Fibroblast of skin of left biceps (primary cell): ENCODE results near the gene SERTAD2.

Experiments used
- DNase-seq, 2 experiments: peaks; one replicate each; pipeline ENCODE4 v3.0.0-alpha.2; 2013; ENCODE audit warnings: low read depth in 2 of 2

SERTAD2 gene

DNA sequence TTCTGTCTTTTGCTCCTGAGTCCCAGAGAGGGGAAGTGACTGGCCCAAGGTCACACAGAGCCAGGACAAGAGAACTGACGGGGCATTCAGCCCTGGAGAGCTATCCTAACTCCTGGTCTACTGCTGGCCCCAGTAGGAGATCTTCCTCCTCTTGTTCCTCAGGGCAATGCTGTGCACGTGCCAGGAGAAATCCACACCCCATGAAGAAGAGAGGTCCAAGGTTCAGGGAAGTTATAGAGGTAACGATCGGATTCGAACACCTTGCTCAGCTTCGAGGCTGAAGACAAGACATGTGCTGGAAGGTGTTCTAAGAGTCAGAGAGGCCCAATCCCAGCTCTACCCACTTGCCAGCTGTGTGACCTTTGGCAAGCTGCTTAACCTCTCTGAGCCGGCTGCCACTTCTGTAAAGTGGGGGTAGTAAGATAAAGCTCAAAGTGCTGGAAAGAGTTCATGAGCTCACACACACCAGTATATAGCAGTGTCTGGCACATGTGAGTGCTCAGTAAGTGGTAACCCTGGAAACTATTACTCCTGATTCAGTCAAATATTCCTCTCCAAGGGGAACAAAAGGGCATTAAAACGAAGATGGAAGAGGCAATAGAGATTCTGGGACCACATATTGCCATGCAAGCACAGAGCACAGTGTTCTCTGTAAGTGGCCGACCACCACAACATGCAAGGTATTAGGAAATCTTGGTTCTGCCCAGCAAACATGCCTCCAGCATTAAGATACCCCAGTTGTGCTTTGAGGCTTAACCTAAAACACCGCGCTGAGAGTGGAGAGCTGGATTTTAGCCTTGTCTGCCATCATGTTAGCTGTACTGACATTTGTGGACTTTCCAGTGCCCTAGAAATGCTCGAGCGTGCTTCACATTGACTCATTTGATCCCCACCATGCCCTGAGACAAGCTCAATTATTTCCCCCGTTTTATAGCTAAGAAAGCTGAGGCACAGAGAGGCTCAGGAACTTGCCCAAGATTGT is 25.6 kb downstream of the SERTAD2 start:
- no peak for DNase-seq

DNA sequence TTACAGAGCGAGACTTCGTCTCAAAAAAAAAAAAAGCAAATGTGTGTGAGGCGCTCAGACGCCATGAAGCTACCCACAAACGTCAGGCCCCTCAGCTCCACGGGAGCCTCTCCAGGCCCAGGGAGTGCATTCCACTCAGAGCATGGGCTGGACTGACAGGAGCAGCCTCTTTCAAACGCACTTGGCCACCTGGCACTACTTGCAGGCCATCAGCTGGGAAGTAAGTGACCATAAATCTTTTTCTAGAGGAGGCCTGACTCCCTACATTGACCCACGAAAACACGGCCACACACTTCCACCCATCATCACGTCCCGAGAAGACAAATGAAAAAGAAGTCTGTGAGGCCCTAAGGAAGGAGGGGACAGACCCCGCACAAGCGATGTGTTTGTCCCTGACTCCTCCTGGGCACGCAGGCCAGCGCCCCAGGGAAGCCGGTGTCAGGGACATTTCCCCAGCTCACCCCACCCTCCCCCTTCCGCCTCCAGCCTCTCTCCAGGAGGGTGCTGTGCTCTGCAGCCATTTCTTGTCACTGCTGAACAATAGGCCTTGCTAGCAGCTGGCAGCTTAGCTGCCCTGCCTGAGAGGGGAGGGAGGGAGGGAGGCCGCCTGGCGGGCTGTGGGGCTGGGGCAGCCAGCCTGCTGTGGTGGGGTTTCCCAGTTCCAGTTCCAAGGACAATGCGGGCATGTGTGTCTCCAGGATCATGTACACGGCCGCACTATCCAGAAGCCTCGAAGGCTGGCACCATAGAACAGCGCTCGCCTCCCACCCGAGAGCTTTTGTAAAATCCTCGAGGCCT is 26.6 kb downstream of the SERTAD2 start:
- no peak for DNase-seq

DNA sequence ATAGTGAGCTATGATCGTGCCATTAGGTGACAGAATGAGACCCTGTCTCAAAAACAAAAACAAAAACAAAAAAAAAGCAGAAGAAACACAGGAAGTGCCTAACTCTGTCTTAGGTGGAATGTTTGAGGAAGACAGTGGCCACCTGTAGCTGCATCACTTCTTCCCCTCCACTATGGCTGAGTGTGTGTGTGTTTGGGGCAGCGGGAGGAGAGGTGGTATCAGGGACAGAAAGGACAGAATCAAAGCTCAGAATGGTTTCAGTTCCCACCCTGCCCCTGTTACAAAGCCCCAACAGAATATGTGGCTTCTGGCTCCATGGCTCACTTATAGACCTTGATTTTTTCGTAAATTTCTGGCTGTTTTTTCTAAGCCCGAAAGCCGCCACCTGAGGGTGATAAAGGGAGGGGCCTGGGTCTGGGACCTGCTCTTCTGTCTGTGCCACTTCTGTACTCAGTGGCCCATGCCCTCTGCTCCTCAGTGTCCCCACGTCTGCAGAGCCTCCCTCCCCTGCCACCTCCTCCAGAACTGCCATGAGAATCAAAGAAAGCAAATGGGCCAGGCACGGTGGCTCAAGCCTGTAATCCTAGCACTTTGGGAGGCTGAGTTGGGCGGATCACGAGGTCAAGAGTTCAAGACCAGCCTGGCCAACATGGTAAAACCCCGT is 27.4 kb downstream of the SERTAD2 start:
- DNase-seq, result no peak

DNA sequence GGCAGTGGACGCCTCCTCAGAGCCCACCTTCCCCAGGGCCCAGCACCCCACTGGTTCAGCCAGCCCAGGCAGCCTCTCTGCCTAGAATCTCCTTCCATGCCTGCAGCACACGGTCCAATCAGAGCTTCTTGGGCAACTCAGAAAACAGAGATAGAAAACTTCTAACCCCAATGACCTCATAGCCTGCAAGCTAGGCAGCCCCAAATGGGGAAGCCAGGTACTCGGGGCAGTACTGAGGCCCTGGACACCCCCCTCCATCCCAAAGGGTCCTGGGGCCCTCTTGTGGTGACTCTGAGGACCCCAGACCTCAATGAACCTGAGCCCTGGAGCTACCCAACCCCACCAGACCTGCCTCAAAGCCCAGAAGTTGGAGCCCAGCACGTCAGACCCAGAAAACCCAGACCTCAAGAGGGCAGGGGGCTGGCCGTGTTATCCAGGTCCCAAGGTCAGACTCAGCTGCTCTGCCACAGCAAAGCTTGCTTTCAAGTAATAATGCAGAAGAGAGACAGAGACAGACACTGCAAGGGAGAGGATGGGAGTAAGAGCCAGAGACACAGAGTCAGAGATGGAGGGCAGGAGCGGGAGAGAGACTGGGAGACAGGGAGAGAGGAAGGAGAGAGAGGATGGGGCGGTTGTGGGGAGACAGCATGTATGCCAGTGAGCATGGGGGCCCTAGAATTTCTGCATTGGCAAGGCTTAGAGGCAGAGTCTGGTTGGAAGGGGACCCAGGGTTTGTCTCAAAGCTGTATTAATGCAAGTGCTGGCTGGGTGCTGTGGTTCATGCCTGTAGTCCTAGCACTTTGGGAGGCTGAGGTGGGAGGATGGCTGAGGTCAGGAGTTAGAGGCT is 28.2 kb downstream of the SERTAD2 start:
- no peak for DNase-seq

DNA sequence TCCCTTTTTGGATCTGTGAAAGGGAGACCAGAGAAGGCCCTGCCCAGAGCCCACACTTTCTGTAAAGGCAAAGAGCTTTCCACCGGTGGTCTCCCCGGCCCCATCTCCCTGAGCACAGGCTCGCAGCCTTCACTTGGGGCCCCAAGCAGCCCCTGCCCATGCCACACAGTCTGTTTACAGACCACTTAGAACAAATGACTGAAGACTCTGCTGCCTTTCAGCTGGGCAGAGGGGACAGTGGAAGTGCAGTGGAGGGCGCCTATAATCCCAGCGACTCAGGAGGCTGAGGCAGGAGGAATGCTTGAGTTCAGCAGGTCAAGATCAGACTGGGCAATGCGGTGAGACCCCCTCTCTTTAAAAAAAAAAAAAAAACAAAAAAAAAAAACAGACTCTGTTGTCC is 28.9 kb downstream of the SERTAD2 start:
- no peak for DNase-seq

DNA sequence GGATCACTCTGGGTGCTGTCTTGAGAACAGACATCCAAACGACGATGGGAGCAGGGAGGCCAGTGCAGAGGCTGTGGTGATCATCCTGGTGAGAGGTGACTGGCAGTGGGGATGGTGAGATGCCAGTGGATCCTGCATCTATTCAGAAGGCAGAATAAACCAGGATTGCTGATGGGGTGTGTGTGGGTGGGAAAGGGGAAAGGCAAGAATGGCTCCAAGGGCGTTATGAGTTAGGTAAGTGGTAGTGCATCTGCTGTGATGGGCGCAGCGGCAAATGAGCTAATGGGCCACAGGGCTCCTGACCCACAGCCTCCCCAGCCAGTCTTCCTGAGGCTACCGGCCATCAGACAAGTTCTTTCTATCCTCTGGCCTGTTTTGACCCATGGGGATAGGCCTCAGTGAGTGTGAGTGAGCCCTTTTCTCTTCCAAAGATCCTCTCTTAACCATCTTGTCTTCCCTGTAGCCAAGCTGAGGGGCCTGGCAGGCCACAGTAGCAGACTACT is 29.6 kb downstream of the SERTAD2 start:
- no peak for DNase-seq

DNA sequence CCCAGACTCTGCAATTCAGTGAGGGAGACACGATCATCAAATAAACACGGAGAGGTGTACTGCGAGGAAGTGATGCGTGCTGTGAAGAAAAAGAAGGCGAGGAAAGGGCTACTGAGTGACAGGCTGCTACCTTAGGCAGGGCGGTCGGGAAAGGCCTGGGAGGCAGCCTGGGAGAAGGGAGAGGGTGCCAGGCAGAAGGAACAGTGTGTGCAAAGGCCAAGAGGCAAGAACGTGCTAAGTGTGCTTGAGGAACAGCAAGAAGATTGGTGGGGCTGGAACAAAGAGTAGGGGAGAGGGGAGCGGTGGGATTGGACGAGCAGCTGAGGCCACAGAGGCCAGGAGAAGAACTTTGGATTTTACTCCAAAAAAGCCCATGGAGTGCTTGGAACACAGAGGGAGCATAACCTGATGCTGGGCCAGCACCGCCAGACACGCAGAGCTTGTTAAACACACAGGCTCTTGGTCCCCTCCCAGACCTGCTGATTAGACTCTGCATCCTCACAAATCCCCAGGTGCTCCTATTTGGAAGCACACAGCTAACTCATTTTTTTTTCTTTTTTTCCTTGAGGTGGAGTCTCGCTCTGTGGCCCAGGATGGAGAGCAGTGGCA is 30.4 kb downstream of the SERTAD2 start:
- DNase-seq, result no peak

DNA sequence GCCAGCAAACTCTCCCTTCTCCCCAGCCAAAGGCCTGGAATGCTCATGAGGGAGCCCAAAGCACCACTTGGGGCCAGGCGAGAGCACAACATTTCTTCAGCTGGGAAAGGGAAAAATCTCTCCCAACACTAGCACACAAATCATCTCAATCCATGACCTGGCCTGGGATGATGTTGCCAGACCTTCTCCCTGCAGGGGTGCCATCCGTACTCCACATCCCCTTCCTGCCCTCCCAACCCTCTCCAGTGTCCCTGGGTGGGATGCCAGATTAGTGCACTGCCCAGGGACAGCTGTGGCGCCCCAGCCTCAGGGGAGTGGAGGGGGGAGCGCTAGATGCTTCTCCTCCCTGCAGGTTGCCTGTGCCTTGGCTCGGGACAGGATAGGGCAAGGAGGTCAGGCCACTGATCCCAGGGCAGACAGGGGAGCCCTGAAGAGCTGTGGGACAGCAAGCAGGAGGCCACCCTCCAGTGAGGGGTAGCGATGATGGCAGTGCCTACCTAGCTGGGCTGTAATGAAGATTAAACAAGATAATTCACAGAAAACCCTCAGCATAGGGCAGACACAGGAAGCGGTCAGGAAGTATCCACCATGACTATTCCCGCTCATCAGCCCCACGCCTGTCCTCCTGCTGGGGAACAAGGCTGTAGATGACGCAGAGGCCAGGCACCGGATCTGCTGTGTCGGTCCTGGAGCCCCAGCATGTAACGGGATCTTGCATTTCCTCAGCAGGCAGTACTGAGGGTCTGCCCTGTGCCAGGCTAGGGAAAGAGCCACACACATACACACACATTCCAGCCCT is 31.1 kb downstream of the SERTAD2 start:
- no peak for DNase-seq

DNA sequence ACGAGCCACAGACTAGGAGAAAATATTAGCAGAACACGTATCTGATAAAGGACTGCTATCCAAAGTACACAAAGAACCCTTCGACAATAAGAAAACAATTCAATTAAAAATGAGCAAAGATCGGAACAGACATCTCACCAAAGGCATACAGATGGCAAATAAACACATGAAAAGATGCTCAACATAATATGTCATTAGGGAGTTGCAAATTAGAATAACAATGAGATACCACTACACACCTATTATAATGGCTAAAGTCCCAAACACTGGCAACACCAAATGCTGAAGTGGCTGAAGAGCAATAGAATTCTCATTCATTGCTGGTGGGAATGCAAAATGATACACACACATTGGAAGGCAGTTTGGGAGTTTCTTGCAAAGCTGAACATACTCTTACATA is 33.1 kb downstream of the SERTAD2 start:
- DNase-seq, result no peak

DNA sequence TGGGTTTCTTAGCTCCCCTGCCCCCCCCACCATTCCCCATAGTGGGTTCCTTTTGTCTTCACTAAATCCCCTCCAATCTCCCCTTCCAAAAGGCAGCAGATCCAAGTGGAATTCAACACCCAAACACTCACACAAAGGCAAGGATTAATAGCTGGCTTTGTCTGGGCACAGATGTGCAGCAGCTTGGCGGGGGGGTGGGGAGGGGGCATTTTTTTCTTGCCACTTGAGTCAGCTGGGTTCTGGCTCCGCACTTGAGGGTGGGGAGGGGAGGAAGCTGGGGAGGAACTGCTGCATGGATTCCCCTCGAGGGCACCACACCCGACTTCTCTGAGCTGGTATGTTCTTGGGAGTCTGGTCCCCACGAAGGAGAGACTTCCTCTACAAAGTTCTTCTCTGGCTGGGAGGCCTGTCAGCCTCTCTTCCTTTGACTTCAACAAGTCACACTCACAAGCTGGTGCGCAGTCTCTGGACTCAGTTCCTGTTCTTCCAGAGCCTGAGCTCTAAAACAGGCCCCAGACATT is 36.0 kb downstream of the SERTAD2 start:
- no peak for DNase-seq

DNA sequence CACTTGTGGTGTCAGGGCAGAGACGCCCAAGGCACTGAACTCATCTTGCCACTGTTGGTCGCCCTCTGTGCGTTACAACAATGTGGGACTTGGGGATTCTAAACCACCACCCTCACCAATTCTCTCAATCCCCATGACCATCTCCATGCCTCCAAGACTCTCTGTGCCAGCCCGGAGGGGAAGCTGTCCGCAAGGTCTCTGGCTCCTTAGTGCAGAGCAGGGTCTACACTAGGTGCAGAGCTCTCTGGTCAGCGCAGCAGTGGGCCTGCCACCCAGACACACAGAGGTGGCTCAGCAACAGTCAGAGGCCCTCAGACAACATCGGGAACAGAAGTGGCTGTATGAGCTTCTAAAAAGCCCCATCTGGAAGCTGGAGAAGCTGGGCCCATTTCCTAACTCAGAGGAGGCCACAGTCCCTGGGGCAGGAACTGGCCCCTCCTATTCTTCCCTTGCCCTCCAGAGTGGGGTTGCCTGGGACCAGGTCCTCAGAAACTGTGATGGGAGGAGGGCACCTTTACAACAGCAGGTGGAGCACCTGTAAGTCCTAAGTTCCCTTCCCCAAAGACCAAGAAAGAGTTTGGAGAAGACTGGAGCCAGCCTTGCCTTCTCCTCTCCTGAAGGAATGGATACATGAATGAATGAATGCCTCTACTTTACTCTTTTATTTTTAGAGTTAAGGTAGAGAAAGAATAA is 37.7 kb downstream of the SERTAD2 start:
- DNase-seq, result no peak

DNA sequence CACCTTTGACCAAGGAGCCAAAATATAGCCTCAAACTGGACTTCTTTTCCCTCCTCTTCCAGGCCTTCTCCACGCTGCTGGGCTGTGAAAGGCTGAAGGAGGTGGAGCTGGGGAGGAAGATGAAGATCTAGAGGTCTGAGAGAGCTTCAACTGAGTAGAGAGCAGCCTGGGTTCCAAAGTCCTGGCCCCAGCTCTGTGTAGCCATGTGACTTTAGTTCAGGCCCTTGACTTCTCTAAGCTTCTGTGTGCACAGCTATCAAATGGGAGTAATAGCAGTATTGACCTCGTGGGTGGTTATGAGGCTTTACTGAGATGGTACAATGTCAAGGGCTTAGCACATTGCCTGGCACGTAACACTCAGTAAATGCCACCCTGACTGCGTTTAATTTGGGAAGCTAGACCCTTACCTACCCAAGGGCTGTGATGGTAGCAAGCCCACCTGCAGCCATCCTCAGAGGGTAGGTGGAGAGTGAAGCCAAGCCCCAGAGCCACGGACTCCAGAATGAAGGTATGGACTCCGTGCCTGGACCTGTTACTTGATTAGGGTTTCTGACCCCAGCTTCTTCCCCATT is 38.4 kb downstream of the SERTAD2 start:
- no peak for DNase-seq

DNA sequence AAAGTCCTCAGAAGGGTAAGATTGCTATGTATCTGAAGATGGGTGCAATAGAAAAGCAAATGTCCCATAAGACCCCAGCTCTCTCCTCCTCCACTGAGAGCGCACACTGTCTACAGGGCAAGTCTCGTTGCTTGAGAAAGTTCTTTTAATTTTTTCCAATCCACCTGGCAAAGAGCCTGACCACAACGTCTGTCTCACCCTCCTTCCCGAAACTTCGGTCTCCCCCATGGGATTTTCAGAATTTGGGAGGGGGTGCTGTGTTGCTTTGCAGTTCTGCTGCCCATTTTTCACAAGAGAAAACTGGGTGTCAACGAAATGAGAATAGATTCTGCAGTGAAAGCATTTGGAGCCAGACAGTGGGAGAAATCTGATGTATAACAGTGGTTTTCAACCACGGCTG is 40.4 kb downstream of the SERTAD2 start:
- DNase-seq, result peak; percentile 93 to 94

DNA sequence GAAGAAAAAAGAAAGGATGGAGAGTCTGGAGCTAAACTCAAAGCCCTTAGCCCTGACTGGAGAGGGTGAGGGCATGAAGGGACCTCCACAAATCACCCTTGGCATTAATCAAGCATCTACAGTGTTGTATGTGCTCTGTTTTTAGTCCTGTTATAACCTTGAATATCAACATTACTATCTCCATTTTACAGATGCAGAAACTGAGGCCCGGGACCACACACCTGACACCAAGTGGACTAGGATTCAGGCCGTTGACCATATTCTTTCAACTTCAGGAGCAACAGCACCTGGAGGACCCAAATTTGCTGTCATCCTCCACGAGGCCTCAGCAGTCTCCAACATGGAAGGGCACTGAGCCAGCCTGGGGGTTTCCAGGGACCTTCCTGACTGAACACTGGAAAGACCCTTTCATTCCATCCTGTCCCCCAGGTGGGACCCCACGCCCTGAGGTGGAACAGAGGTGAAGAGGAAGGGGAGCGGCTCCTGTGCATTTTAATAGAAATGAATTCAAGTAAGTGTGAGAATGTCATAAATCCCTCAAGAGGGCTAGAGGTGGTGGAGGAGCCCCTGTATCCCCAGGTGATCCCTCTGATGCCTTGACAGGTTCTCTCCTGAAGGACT is 41.0 kb downstream of the SERTAD2 start:
- no peak for DNase-seq

DNA sequence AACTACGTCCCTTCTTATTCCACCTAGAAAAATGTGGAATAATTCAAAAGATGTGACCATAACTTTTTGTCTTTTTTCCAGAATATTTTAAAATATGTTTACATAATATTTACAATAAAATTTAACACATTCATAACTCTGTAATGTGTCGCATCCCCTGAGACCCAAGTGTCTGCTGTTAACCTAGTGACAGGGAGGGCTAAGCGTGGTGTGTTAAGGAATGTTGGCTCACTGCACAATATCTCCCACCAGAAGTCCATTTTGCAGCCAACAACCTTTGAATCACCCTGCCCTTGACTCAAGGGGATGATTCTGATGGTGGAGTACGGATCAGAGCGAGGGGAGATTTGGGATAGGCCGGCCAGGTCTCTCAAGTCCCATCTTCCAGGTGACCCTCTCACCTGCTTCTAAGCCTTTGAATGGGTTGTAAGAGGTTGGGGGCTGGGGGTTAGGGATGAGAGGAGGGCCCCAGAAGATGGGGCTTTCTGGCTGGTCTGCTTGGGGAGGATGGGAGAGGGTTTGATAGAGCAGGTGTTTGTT is 43.3 kb downstream of the SERTAD2 start:
- no peak for DNase-seq

DNA sequence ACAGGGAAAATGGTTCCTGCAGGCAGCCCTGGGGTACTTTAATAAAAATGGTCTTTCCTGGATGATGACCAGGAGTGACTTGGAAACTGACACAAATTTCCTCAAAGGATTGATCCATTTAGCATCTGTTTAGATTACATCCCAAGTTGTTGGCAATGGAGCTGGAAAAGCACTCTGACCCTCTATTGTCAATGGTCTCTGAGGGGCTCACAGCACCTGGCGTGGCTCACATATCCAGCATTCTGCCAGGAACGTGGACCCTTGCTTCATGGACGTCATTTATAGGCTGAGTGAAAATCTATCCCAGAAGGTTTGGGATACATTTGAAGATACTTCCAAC is 43.8 kb downstream of the SERTAD2 start:
- DNase-seq, result no peak

DNA sequence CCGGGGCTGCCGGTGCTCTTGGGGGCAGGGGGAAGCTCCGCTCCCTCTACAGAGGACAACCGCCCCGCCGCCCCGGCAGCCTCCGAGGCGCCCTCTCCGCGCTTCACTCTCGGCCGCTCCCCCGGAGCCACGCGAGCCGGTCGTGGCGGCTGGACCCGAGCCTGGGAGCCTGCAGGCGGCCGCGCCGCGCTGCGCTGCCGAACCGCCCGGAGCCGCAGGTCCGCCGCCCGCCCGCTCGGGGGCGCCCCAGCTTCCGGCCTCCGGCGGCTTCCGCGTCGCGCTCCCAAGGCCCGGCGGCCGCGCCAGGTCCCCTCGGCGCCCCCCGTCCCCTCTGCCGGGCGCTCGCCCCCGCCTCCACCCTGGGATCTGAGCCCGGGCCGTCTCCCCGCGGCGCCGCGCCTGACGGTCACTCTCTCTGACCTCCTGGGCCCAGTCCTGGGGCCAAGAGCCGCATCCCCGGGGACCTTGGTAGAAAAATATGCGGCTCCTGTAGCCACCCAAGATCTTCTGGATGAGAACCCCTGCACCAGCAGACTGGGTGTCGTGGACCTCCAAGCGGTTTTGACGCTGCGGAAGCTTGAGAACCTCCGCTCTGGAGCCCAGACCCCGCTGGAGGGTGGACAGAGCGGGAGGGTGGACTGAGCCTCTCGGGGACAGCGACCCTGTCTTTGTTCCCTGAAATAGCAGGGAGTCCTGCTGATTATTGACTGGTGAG is 44.3 kb downstream of the SERTAD2 start:
- no peak for DNase-seq

DNA sequence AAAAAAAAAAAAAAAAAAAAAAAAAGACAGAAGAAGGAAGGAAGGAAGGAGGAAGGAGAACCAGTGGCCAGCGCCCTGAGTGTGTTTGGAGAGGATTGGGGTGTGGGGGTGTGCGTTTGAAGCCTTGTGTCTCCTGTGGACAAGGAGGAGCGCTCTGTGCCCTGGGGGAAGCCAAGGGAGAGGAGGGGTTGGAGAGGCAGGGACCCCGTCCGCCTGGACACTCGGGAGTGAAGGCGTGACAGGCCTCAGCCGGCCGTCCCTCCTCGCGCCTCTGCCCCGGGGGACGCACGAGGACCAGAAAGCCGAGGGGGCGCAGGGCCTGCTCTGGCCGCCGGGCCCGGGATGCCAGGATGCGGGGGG is 44.9 kb downstream of the SERTAD2 start:
- no peak for DNase-seq
